Gastrocnemius medialis (tissue), 4 donors: ENCODE data around the gene RRP8. TPM values are rescaled to one million over a fixed set of nuclear protein-coding genes. Genes with fewer than 3 reads are reported as not detected.

ENCODE experiments used
- ATAC-seq, 2 donors: fragments of 150-250 bp; one replicate each; pipeline ENCODE4 v1.9.1; 2016
- DNase-seq, 2 donors: peaks; one replicate each; pipeline ENCODE4 v3.0.0-alpha.2; 2019
- H3K27ac ChIP-seq, 4 donors: fragments of 200-600 bp; sonication (generic); 1 replicate in 1 of 4; 2 replicates in 3 of 4; pipeline ENCODE4 v1.5.1; 2016 to 2018; ENCODE audit warnings: mild to moderate bottlenecking in 2 of 4, moderate library complexity in 1 of 4
- H3K27me3 ChIP-seq, 3 donors: fragments of 200-600 bp; sonication (generic) in 2 of 3; 1 replicate in 1 of 3; 2 replicates in 2 of 3; pipeline versions ENCODE4 v1.5.1 to v1.6.0; 2016 to 2019; ENCODE audit warnings: mild to moderate bottlenecking in 1 of 3, moderate library complexity in 1 of 3
- H3K36me3 ChIP-seq, 2 donors: fragments of 200-600 bp; sonication (generic) in 1 of 2; one replicate each; pipeline ENCODE4 v1.5.1; 2017 to 2018
- H3K4me1 ChIP-seq, 2 donors: fragments of 200-600 bp; sonication (generic) in 1 of 2; one replicate each; pipeline ENCODE4 v1.5.1; 2016 to 2017; ENCODE audit warnings: mild to moderate bottlenecking in 2 of 2
- H3K4me3 ChIP-seq, 4 donors: fragments of 200-600 bp; sonication (generic) in 3 of 4; 1 replicate in 1 of 4; 2 replicates in 3 of 4; pipeline ENCODE4 v1.5.1; 2016 to 2019; ENCODE audit warnings: mild to moderate bottlenecking in 2 of 4
- H3K9me3 ChIP-seq, 3 donors: fragments of 200-600 bp; sonication (generic) in 2 of 3; 1 replicate in 1 of 3; 2 replicates in 2 of 3; pipeline ENCODE4 v1.5.1; 2016 to 2019
- CTCF ChIP-seq, 5 experiments: fragments of 450-650 bp in 3 of 5; fragments of 200-600 bp in 2 of 5; sonication (generic) in 2 of 5; IDR thresholded peaks in 4 of 5; conservative IDR thresholded peaks in 1 of 5; 1 replicate in 4 of 5; 2 replicates in 1 of 5; pipeline ENCODE4 v1.5.1; 2016 to 2019; ENCODE audit warnings: antibody characterized with exemption in 5 of 5, mild to moderate bottlenecking in 3 of 5, moderate library complexity in 3 of 5
- POLR2A ChIP-seq, 2 donors: fragments of 450-650 bp; IDR thresholded peaks; one replicate each; pipeline ENCODE4 v1.6.1; 2017; ENCODE audit warnings: antibody characterized with exemption in 2 of 2, mild to moderate bottlenecking in 2 of 2, moderate library complexity in 2 of 2
- in situ Hi-C, 4 donors: fragments of 200-750 bp; cut with MboI; loops; one replicate each; pipeline versions ENCODE4 v1.15.0 to v1.8.0; 2017; ENCODE audit warnings: low sequenced_read_pairs in 4 of 4
- intact Hi-C: fragments of 100-400 bp; cut with DNase I; formaldehyde crosslinking; loops from one replicate; pipeline ENCODE4 v1.15.1; 2023; ENCODE audit warnings: low total_unique reads
- total RNA-seq, 4 donors: library from RNA; depleted of rRNA; stranded (reverse); fragments of >200 nt; gene quantifications; one replicate each; pipeline versions ENCODE4 v1.1.0 to v1.2.3, GENCODE V29; 2016

The RRP8 gene
- total RNA-seq, 4 donors from 2014 or later = 10.9 to 25.7 (median 14.9) TPM

GRCh38 chr11:6650104-6650503 lies 46.7 kb upstream of the RRP8 start:
- in situ Hi-C loops (no loop called here), intact Hi-C loops (no loop called here)
- H3K27me3 ChIP-seq = peaks cover 3 to 8% (median 5%) of the 10 kb centered on the region in 3 donors
- H3K36me3 ChIP-seq = no peaks in the 10 kb centered on the region
- DNase-seq (no peak), ATAC-seq (no peak)
- no peaks in the 10 kb centered on the region for H3K9me3 ChIP-seq
- no peak overlapping the region for H3K4me3 ChIP-seq
- peaks cover 15 to 30% of the 10 kb centered on the region in 2 donors for H3K4me1 ChIP-seq
- no peak overlapping the region for H3K27ac ChIP-seq
- TF ChIP-seq POLR2A (IDR thresholded peaks at IDR 0.05) (no peak), CTCF (IDR thresholded peaks at IDR 0.05 in 4 of 5, conservative IDR thresholded peaks at IDR 0.05 in 1 of 5) (no peak)

- H3K4me3 ChIP-seq = no peak overlapping the region
- H3K27me3 ChIP-seq = no peaks in the 10 kb centered on the region
- no peaks in the 10 kb centered on the region for H3K36me3 ChIP-seq
- intact Hi-C loops = no loop called here
- no peak overlapping the region for H3K27ac ChIP-seq
- no peak for DNase-seq
- H3K9me3 ChIP-seq = no peaks in the 10 kb centered on the region
- TF ChIP-seq CTCF (IDR thresholded peaks at IDR 0.05 in 4 of 5, conservative IDR thresholded peaks at IDR 0.05 in 1 of 5) = no peak
- no peak for TF ChIP-seq POLR2A (IDR thresholded peaks at IDR 0.05)
- H3K4me1 ChIP-seq = peaks cover 15 to 30% of the 10 kb centered on the region in 2 donors
- in situ Hi-C loops = no loop called here
- ATAC-seq = no peak
Measured at GRCh38 chr11:6648501-6648900, 45.1 kb upstream of the RRP8 start.

GRCh38 chr11:6647836-6648235 lies 44.4 kb upstream of the RRP8 start:
- intact Hi-C loops (no loop called here), in situ Hi-C loops (no loop called here)
- Histone ChIP-seq H3K36me3 (no peaks in the 10 kb centered on the region), H3K4me3 (no peak overlapping the region), H3K27ac (peak overlapping the region; percentile 74 to 77 (median 76)), H3K27me3 (no peaks in the 10 kb centered on the region), H3K4me1 (peaks cover 15 to 30% of the 10 kb centered on the region in 2 donors), H3K9me3 (no peaks in the 10 kb centered on the region)
- ATAC-seq (no peak), DNase-seq (no peak)
- TF ChIP-seq POLR2A (IDR thresholded peaks at IDR 0.05) (no peak), CTCF (IDR thresholded peaks at IDR 0.05 in 4 of 5, conservative IDR thresholded peaks at IDR 0.05 in 1 of 5) (no peak)

- H3K9me3 ChIP-seq = no peaks in the 10 kb centered on the region
- intact Hi-C loops (no loop called here), in situ Hi-C loops (no loop called here)
- ATAC-seq (peak; percentile 30 to 39), DNase-seq (no peak)
- no peak for TF ChIP-seq POLR2A (IDR thresholded peaks at IDR 0.05)
- no peak for TF ChIP-seq CTCF (IDR thresholded peaks at IDR 0.05 in 4 of 5, conservative IDR thresholded peaks at IDR 0.05 in 1 of 5)
- no peaks in the 10 kb centered on the region for H3K27me3 ChIP-seq
- peaks cover 15 to 30% of the 10 kb centered on the region in 2 donors for H3K4me1 ChIP-seq
- peak overlapping the region; percentile 74 to 77 (median 76) for H3K27ac ChIP-seq
- no peaks in the 10 kb centered on the region for H3K36me3 ChIP-seq
- H3K4me3 ChIP-seq = peak overlapping the region in 2 of 4 donors; percentile 5 to 9
Measured at GRCh38 chr11:6646918-6647679, 43.7 kb upstream of the RRP8 start.
